Effector memory CD8-positive, alpha-beta T cell (primary cell): ENCODE measurements around the gene ABCA7.

Experiments used
- ATAC-seq: fragments of 150-1000 bp; cut with Tn5 transposase; replicated peaks from 2 replicates; pipeline ENCODE4 v1.10.0; 2021; ENCODE audit warnings: mild to moderate bottlenecking, moderate library complexity
- DNase-seq, 3 experiments: peaks; one replicate each; pipeline ENCODE4 v3.0.0; 2021
- H3K27ac Mint-ChIP-seq, 2 donors: one replicate each; pipeline ENCODE4 v1.8.0; 2022; ENCODE audit warnings: mild to moderate bottlenecking in 2 of 2, mixed read lengths in 2 of 2, moderate library complexity in 2 of 2
- H3K27me3 Mint-ChIP-seq, 2 donors: one replicate each; pipeline ENCODE4 v1.8.0; 2022; ENCODE audit warnings: mixed read lengths in 2 of 2
- H3K36me3 Mint-ChIP-seq: one replicate; pipeline ENCODE4 v1.8.0; 2022; ENCODE audit warnings: mild to moderate bottlenecking, moderate library complexity, mixed read lengths; ENCODE audit not compliant: insufficient read depth
- H3K4me1 Mint-ChIP-seq, 2 donors: one replicate each; pipeline ENCODE4 v1.8.0; 2022; ENCODE audit warnings: low read depth in 2 of 2, mixed read lengths in 2 of 2
- H3K4me3 Mint-ChIP-seq, 2 donors: one replicate each; pipeline ENCODE4 v1.8.0; 2022; ENCODE audit warnings: mild to moderate bottlenecking in 2 of 2, mixed read lengths in 2 of 2, moderate library complexity in 2 of 2
- H3K9me3 Mint-ChIP-seq, 2 donors: one replicate each; pipeline ENCODE4 v1.8.0; 2022; ENCODE audit warnings: mixed read lengths in 2 of 2

Gene ABCA7

GRCh38 chr19:1053176-1054101, 13.5 kb downstream of the ABCA7 start:
- DNase-seq (no peak), ATAC-seq (no peak)
- Mint-ChIP-seq H3K4me1 (peaks cover 17 to 20% of the 10 kb centered on the region in 2 donors), H3K36me3 (peaks cover 16% of the 10 kb centered on the region), H3K27ac (peak overlapping the region; percentile 33 to 79), H3K27me3 (no peaks in the 10 kb centered on the region), H3K9me3 (no peaks in the 10 kb centered on the region), H3K4me3 (no peak overlapping the region)

- DNase-seq = no peak
- Mint-ChIP-seq H3K27me3 (no peaks in the 10 kb centered on the region), H3K9me3 (no peaks in the 10 kb centered on the region)
These were observed 14.5 kb downstream of the ABCA7 start for GRCh38 chr19:1054102-1055027.

GRCh38 chr19:1055028-1055425, 15.1 kb downstream of the ABCA7 start:
- H3K27me3 Mint-ChIP-seq = no peaks in the 10 kb centered on the region
- H3K36me3 Mint-ChIP-seq = peaks cover 19% of the 10 kb centered on the region
- peaks cover 18 to 20% of the 10 kb centered on the region in 2 donors for H3K4me1 Mint-ChIP-seq

More at GRCh38 chr19:1054102-1055027, 14.5 kb downstream of the ABCA7 start:
- Mint-ChIP-seq H3K36me3 (peaks cover 15% of the 10 kb centered on the region), H3K27ac (no peak overlapping the region), H3K4me3 (no peak overlapping the region), H3K4me1 (peaks cover 18 to 20% of the 10 kb centered on the region in 2 donors)
- ATAC-seq = no peak

GRCh38 chr19:1055886-1056620, 16.1 kb downstream of the ABCA7 start:
- H3K27me3 Mint-ChIP-seq = no peaks in the 10 kb centered on the region
- DNase-seq (no peak), ATAC-seq (no peak)
- H3K27ac Mint-ChIP-seq = no peak overlapping the region
- peaks cover 16% of the 10 kb centered on the region for H3K36me3 Mint-ChIP-seq
- peaks cover 18 to 20% of the 10 kb centered on the region in 2 donors for H3K4me1 Mint-ChIP-seq
- H3K4me3 Mint-ChIP-seq = no peak overlapping the region
- no peaks in the 10 kb centered on the region for H3K9me3 Mint-ChIP-seq

More at GRCh38 chr19:1055028-1055425, 15.1 kb downstream of the ABCA7 start:
- ATAC-seq (no peak), DNase-seq (no peak)
- Mint-ChIP-seq H3K4me3 (no peak overlapping the region), H3K27ac (no peak overlapping the region), H3K9me3 (no peaks in the 10 kb centered on the region)

- peak; percentile 86 for ATAC-seq
- peak overlapping the region; percentile 33 to 60 for H3K27ac Mint-ChIP-seq
- no peaks in the 10 kb centered on the region for H3K27me3 Mint-ChIP-seq
- peaks cover 17% of the 10 kb centered on the region for H3K36me3 Mint-ChIP-seq
- no peak for DNase-seq
- peaks cover 17 to 18% of the 10 kb centered on the region in 2 donors for H3K4me1 Mint-ChIP-seq
- no peaks in the 10 kb centered on the region for H3K9me3 Mint-ChIP-seq
- peak overlapping the region; percentile 30 for H3K4me3 Mint-ChIP-seq
These were observed 17.4 kb downstream of the ABCA7 start for GRCh38 chr19:1057176-1057855.

GRCh38 chr19:1058112-1058511, 18.2 kb downstream of the ABCA7 start:
- H3K27me3 Mint-ChIP-seq = no peaks in the 10 kb centered on the region
- ATAC-seq (peak; percentile 45), DNase-seq (no peak)
- peaks cover 17% of the 10 kb centered on the region for H3K36me3 Mint-ChIP-seq
- H3K4me3 Mint-ChIP-seq = peak overlapping the region; percentile 42 to 53
- H3K9me3 Mint-ChIP-seq = no peaks in the 10 kb centered on the region
- peaks cover 17 to 18% of the 10 kb centered on the region in 2 donors for H3K4me1 Mint-ChIP-seq
- H3K27ac Mint-ChIP-seq = peak overlapping the region; percentile 33 to 60

- peaks cover 17% of the 10 kb centered on the region for H3K36me3 Mint-ChIP-seq
- no peaks in the 10 kb centered on the region for H3K9me3 Mint-ChIP-seq
- DNase-seq (no peak), ATAC-seq (no peak)
- no peak overlapping the region for H3K27ac Mint-ChIP-seq
- no peak overlapping the region for H3K4me3 Mint-ChIP-seq
- H3K27me3 Mint-ChIP-seq = no peaks in the 10 kb centered on the region
- H3K4me1 Mint-ChIP-seq = peaks cover 30 to 35% of the 10 kb centered on the region in 2 donors
These were observed 20.8 kb downstream of the ABCA7 start for GRCh38 chr19:1060689-1061088.

GRCh38 chr19:1061987-1062386, 22.1 kb downstream of the ABCA7 start:
- peaks cover 33 to 38% of the 10 kb centered on the region in 2 donors for H3K4me1 Mint-ChIP-seq
- ATAC-seq (no peak), DNase-seq (no peak)
- peaks cover 24% of the 10 kb centered on the region for H3K36me3 Mint-ChIP-seq
- H3K27ac Mint-ChIP-seq = peak overlapping the region in 1 of 2 donors; percentile 83
- H3K9me3 Mint-ChIP-seq = no peaks in the 10 kb centered on the region
- H3K27me3 Mint-ChIP-seq = no peaks in the 10 kb centered on the region
- no peak overlapping the region for H3K4me3 Mint-ChIP-seq

- no peaks in the 10 kb centered on the region for H3K9me3 Mint-ChIP-seq
- ATAC-seq = no peak
- H3K4me3 Mint-ChIP-seq = no peak overlapping the region
- H3K27me3 Mint-ChIP-seq = no peaks in the 10 kb centered on the region
- no peak for DNase-seq
- peaks cover 26% of the 10 kb centered on the region for H3K36me3 Mint-ChIP-seq
- H3K4me1 Mint-ChIP-seq = peaks cover 28 to 33% of the 10 kb centered on the region in 2 donors
- H3K27ac Mint-ChIP-seq = no peak overlapping the region
These were observed 22.6 kb downstream of the ABCA7 start for GRCh38 chr19:1062387-1063029.

GRCh38 chr19:1063030-1063908, 23.4 kb downstream of the ABCA7 start:
- no peak overlapping the region for H3K4me3 Mint-ChIP-seq
- DNase-seq (peak; percentile 58 to 67 (median 64)), ATAC-seq (no peak)
- peak overlapping the region in 1 of 2 donors; percentile 46 for H3K27ac Mint-ChIP-seq
- peaks cover 34% of the 10 kb centered on the region for H3K36me3 Mint-ChIP-seq
- no peaks in the 10 kb centered on the region for H3K27me3 Mint-ChIP-seq
- H3K4me1 Mint-ChIP-seq = peaks cover 22 to 25% of the 10 kb centered on the region in 2 donors
- H3K9me3 Mint-ChIP-seq = no peaks in the 10 kb centered on the region

- ATAC-seq = no peak
These were observed 24.2 kb downstream of the ABCA7 start for GRCh38 chr19:1063909-1064660.

More at GRCh38 chr19:1063909-1064660, 24.2 kb downstream of the ABCA7 start:
- Mint-ChIP-seq H3K27ac (peak overlapping the region in 1 of 2 donors; percentile 96), H3K4me1 (peaks cover 26 to 29% of the 10 kb centered on the region in 2 donors), H3K9me3 (no peaks in the 10 kb centered on the region), H3K27me3 (no peaks in the 10 kb centered on the region), H3K4me3 (peak overlapping the region; percentile 93 to 96), H3K36me3 (peaks cover 42% of the 10 kb centered on the region)
- no peak for DNase-seq
